HepG2 (cell line): ENCODE measurements around the gene SPHK1.

ENCODE experiments used
- ASH2L ChIP-seq: fragments of 300-600, 200-600 bp; sonication (generic); IDR thresholded peaks from 2 replicates; pipeline ENCODE4 v1.7.0; 2017; ENCODE audit warnings: low read depth, mild to moderate bottlenecking, moderate library complexity, mixed read lengths, low read length; ENCODE audit not compliant: insufficient read length
- CEBPB ChIP-seq: IDR thresholded peaks from 2 replicates; pipeline ENCODE4 v1.6.1; 2011; ENCODE audit warnings: low read depth, low read length, improper control_type of control experiment, borderline replicate concordance
- ELF1 ChIP-seq: sonication (generic); formaldehyde crosslinking; IDR thresholded peaks from 2 replicates; pipeline ENCODE4 v1.4.0; 2020; ENCODE audit warnings: missing genetic modification reagents
- EP300 ChIP-seq, 3 experiments: sonication (generic) in 1 of 3; formaldehyde crosslinking in 1 of 3; IDR thresholded peaks; 2 replicates each; pipeline versions ENCODE4 v1.5.1 to v1.6.1; 2011 to 2020; ENCODE audit warnings: low read depth in 2 of 3, low read length in 2 of 3, borderline replicate concordance in 1 of 3, improper control_type of control experiment in 1 of 3, mild to moderate bottlenecking in 1 of 3, missing genetic modification reagents in 1 of 3, moderate library complexity in 1 of 3
- JUN ChIP-seq: sonication (generic); formaldehyde crosslinking; IDR thresholded peaks from 2 replicates; pipeline ENCODE4 v1.4.0; 2020; ENCODE audit warnings: mild to moderate bottlenecking, missing genetic modification reagents
- JUNB ChIP-seq: sonication (generic); formaldehyde crosslinking; IDR thresholded peaks from 2 replicates; pipeline ENCODE4 v1.8.0; 2022; ENCODE audit warnings: missing genetic modification reagents, mild to moderate bottlenecking, borderline replicate concordance
- KIAA2018 ChIP-seq: sonication (generic); formaldehyde crosslinking; IDR thresholded peaks from 2 replicates; pipeline ENCODE4 v1.5.0; 2020; ENCODE audit warnings: mild to moderate bottlenecking, missing genetic modification reagents, borderline replicate concordance
- MAFK ChIP-seq, 2 experiments: IDR thresholded peaks in 1 of 2; conservative IDR thresholded peaks in 1 of 2; 2 replicates each; pipeline ENCODE4 v1.6.1; 2011; ENCODE audit warnings: improper control_type of control experiment in 2 of 2, low read length in 2 of 2
- NCOA1 ChIP-seq: sonication (generic); formaldehyde crosslinking; IDR thresholded peaks from 2 replicates; pipeline ENCODE4 v1.9.0; 2021; ENCODE audit warnings: missing genetic modification reagents
- SMAD9 ChIP-seq: sonication (generic); formaldehyde crosslinking; IDR thresholded peaks from 2 replicates; pipeline ENCODE4 v1.5.1; 2020; ENCODE audit warnings: mild to moderate bottlenecking, missing genetic modification reagents
- TAF1 ChIP-seq: sonication (generic); formaldehyde crosslinking; IDR thresholded peaks from 2 replicates; pipeline ENCODE4 v1.4.0; 2020; ENCODE audit warnings: missing genetic modification reagents
- TCF7L2 ChIP-seq: IDR thresholded peaks from 2 replicates; pipeline ENCODE4 v1.6.1; 2011; ENCODE audit warnings: mild to moderate bottlenecking, low read depth, low read length, moderate library complexity
- ZBTB4 ChIP-seq: sonication (generic); formaldehyde crosslinking; IDR thresholded peaks from 2 replicates; pipeline ENCODE4 v1.4.0; 2020; ENCODE audit warnings: missing genetic modification reagents, mild to moderate bottlenecking, borderline replicate concordance

- TF ChIP-seq EP300 (IDR thresholded peaks at IDR 0.05; ENCODE audit: low read depth in 2 of 2, low read length in 2 of 2) (no peak), EP300 (CRISPR knock-in tag; IDR thresholded peaks at IDR 0.05; ENCODE audit: borderline replicate concordance) (peak; percentile 42; the same call in 1 of the 2 replicates), JUN (no peak), TCF7L2 (no peak), NCOA1 (CRISPR knock-in tag) (no peak), ASH2L (no peak), ZBTB4 (CRISPR knock-in tag) (no peak; the same call in 1 of the 2 replicates), SMAD9 (CRISPR knock-in tag) (no peak), ELF1 (CRISPR knock-in tag) (no peak), MAFK (conservative IDR thresholded peaks at IDR 0.05 in 1 of 2, IDR thresholded peaks at IDR 0.05 in 1 of 2; ENCODE audit: low read length in 2 of 2) (no peak), KIAA2018 (no peak), JUNB (no peak), CEBPB (no peak), TAF1 (CRISPR knock-in tag) (no peak)
Measured at GRCh38 chr17:76397687-76398522, 13.5 kb downstream of the SPHK1 start.
